Inflammatory macrophage treated with lipopolysaccharide for 4 hours (primary cell): ENCODE measurements around the gene ZSWIM5.
"Not testable (repeated sequence)": the region's sequence is repeated elsewhere in the genome, so short reads cannot be mapped to it uniquely, and the experiment has no call there.

Experiments used
- DNase-seq: peaks from one replicate; pipeline ENCODE4 v3.0.0-alpha.2; 2020

ZSWIM5 gene

GRCh38 chr1:45205910-45206721 is at the start of gene ZSWIM5:
ZSWIM5 (minus strand) TSS chr1:45206605; CDS start chr1:45206350, 255 bp downstream.
- DNase-seq: peak; percentile 31

GRCh38 chr1:45254490-45254889 is 48.1 kb upstream of the ZSWIM5 start:
- no peak for DNase-seq

- no peak for DNase-seq
Observed at GRCh38 chr1:45250544-45250943, 44.1 kb upstream of the ZSWIM5 start.

GRCh38 chr1:45248004-45248403 is 41.6 kb upstream of the ZSWIM5 start:
- DNase-seq: not testable (repeated sequence)

GRCh38 chr1:45246760-45247159 is 40.4 kb upstream of the ZSWIM5 start:
- no peak for DNase-seq

GRCh38 chr1:45246359-45246758 is 40.0 kb upstream of the ZSWIM5 start:
- DNase-seq: not testable (repeated sequence)

- no peak for DNase-seq
Observed at GRCh38 chr1:45244660-45245059, 38.3 kb upstream of the ZSWIM5 start.

GRCh38 chr1:45243476-45244343 is 37.3 kb upstream of the ZSWIM5 start:
- DNase-seq: no peak

GRCh38 chr1:45238846-45239245 is 32.4 kb upstream of the ZSWIM5 start:
- no peak for DNase-seq

GRCh38 chr1:45236136-45236535 is 29.7 kb upstream of the ZSWIM5 start:
- no peak for DNase-seq

GRCh38 chr1:45230537-45230936 is 24.1 kb upstream of the ZSWIM5 start:
- DNase-seq: no peak

GRCh38 chr1:45225598-45225997 is 19.2 kb upstream of the ZSWIM5 start:
- DNase-seq: no peak

- DNase-seq: not testable (repeated sequence)
Observed at GRCh38 chr1:45223710-45224109, 17.3 kb upstream of the ZSWIM5 start.

- DNase-seq: no peak
Observed at GRCh38 chr1:45221716-45222115, 15.3 kb upstream of the ZSWIM5 start.

- DNase-seq: no peak
Observed at GRCh38 chr1:45216861-45217260, 10.5 kb upstream of the ZSWIM5 start.

GRCh38 chr1:45216200-45216541 is 9.8 kb upstream of the ZSWIM5 start:
- no peak for DNase-seq

GRCh38 chr1:45215485-45216199 is 9.2 kb upstream of the ZSWIM5 start:
- no peak for DNase-seq

- no peak for DNase-seq
Observed at GRCh38 chr1:45213892-45214291, 7.5 kb upstream of the ZSWIM5 start.

GRCh38 chr1:45211076-45211475 is 4.7 kb upstream of the ZSWIM5 start:
- no peak for DNase-seq

- no peak for DNase-seq
Observed at GRCh38 chr1:45206808-45207623, 611 bp upstream of the ZSWIM5 start.

- DNase-seq: no peak
Observed at GRCh38 chr1:45205011-45205909, 1.1 kb downstream of the ZSWIM5 start.
